GM19468 (cell line): ENCODE results near the gene SEL1L2.
"Not testable (repeated sequence)": the region's sequence is repeated elsewhere in the genome, so short reads cannot be mapped to it uniquely, and the experiment has no call there.

Experiments used
- ATAC-seq: cut with Tn5 transposase; IDR thresholded peaks from one replicate; pipeline ENCODE4 v1.9.1; 2021; ENCODE audit warnings: mild to moderate bottlenecking, moderate library complexity, moderate number of reproducible peaks; ENCODE audit not compliant: unreplicated experiment; ENCODE audit errors: extremely low read depth

SEL1L2 gene

GRCh38 chr20:13990465-13990864 is at the start of gene SEL1L2:
SEL1L2 (minus strand) TSS chr20:13990614; CDS start chr20:13990534, 80 bp downstream.
- no peak for ATAC-seq

- no peak for ATAC-seq
These were observed 46.2 kb upstream of the SEL1L2 start for GRCh38 chr20:14036567-14036966.

DNA sequence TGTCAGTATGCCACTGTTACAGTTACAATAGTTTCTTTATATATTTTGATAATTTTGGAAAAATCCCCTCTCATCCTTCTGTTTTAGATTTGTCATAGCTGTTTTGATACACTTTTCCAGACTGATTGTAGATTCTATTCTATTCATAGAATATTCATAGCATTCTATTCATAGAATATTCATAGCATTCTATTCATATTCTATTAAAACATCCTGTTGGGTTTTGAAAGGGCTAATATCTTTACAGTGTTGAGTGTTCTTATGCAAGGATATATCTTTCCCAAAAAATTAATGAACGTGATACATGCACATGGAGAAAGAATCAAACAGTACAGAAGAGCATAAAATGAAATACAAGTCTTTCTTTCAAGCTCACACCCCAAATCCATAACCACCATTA is 42.9 kb upstream of the SEL1L2 start:
- ATAC-seq, result no peak

DNA sequence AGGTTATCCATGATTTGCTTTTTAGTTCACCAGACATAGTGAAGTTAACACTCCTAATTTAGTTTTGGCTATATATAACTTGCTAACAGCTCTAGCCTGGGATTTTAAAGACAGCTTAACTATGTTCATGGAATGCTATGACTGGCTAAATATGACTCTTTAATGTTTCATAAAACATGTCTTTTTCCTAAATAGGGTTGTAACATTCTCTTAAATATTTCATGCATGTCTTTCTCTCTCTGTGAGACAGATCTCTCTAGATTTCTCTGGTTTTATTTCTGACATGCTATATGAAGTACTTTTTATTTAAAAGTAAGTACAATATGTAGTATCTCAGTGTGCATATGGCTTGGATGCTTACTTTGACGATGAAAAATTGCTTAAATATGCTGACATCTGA is 40.6 kb upstream of the SEL1L2 start:
- ATAC-seq, result no peak

DNA sequence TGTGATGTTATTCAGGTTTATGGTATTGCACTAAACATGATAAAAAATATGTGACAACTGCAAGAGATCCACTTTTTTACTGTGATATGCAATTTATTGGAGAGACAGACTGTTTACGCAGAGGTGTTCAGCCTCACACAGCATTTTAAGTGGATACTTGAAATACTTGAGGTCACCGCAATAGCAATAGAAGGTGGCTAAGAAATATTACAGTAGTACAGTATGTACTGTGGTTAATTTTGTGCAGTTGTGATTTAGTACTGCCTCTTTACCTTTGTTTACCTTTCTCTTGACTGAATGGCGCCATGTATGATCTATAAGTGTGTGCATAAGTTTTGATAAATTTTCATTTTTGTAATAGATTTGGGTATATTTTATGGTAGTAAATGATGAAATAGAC is 22.3 kb upstream of the SEL1L2 start:
- no peak for ATAC-seq

GRCh38 chr20:14009208-14009607 is 18.8 kb upstream of the SEL1L2 start:
- ATAC-seq, result no peak

DNA sequence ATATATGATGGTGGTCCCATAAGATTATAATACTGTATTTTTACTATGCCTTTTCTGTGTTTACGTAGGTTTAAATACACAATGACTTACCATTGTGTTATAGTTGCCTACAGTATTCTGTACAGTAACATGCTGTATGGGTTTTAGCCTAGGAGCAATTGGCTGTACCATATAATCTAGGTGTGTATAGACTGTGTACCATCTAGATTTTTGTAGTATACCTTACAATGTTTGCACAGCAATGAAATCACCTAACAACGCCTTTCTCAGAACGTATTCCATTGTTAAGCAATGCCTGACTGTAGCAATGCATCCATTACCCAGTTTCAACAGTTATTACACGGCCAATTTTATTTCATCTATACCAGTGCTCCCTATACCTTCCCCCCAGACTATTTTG is 15.6 kb upstream of the SEL1L2 start:
- no peak for ATAC-seq

- no peak for ATAC-seq
These were observed 10.5 kb upstream of the SEL1L2 start for GRCh38 chr20:14000917-14001316.

DNA sequence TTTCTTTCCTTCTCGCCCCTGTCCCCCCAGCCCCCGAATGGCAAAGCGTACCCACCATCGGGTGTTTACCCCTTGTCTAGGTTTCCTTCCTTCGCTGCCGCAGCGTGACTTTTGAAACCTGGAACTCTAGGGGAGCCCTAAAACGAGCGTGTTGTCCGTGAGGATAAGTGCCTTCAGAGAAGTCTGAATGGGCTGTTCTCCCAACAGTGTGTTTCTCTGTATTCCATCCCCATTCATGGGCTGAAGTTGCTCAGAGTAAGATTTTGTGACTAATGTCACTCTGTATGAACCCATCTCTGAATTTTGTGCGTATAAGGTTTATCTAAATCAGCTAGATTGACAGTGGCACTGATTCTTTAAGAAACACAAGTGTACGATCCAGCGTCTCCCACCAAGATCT is 5.9 kb upstream of the SEL1L2 start:
- no peak for ATAC-seq

DNA sequence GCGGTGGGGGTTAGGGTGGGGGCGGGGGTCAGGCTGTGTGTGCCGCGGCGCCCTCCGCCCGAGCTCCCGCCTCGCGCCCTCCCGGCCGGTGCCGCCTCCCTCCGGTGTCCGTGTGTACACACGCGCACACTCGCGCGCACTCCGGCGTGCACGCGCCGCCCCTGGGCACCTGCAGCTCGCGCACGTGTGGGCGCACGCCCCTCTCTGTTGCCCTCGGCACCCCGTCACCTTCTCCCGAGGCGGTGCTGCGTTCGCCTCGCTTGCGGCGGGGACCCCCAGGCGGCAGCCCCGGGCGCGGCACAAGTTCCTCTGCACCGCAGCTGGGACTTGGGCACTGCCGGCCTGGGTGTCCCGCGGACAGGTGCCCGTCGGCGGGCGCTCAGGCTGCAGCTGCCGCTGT is 5.4 kb upstream of the SEL1L2 start:
- no peak for ATAC-seq

DNA sequence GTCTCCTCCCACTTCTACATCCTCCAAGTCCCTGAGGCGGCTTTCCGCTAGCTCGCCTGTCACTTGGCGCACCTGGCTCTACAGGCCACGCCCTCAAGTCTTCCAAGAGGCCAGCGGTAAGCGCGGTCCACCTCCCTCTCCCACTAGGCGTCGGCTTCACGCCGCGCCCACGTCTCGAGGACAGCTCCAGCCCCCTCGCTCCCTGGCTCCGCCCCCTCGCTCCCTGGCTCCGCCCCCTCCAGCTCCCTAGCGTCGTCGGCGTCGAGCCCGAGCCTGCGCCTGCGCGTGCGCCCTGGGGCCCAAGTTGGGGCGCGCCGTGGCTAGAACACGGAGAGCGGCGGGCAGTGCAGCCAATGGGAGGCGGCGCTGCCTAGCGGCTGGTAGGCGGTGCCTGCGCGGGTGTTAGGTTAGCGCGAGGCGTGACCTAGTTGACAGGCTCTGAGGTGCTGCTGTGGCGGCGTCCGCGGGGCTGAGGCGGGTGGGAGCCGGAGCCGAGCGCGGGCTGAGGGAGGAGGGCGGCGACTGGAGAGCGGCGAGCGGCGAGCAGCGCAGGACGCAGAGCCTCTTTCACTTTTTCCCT is 4.8 kb upstream of the SEL1L2 start, which contains the start of gene MACROD2:
MACROD2 (plus strand) TSS at position 431 of the 580 bp plus-strand sequence.
- no peak for ATAC-seq

DNA sequence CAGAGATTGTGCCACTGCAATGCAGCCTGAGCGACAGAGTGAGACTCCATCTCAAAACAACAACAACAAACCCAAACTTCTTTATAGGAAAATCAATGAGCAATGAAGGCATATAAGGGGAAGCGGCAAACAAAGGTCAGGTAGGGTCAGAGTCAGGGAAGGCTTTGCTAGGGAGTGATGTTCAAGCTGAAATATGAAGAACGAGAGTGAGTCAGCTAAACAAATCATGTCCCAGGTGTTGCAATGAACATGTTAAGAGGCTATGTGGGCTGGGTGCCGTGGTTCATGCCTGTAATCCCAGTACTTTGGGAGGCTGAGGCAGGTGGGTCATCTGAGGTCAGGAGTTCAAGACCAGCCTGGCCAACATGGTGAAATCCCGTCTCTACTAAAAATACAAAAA is 1.5 kb upstream of the SEL1L2 start:
- ATAC-seq, result not testable (repeated sequence)

DNA sequence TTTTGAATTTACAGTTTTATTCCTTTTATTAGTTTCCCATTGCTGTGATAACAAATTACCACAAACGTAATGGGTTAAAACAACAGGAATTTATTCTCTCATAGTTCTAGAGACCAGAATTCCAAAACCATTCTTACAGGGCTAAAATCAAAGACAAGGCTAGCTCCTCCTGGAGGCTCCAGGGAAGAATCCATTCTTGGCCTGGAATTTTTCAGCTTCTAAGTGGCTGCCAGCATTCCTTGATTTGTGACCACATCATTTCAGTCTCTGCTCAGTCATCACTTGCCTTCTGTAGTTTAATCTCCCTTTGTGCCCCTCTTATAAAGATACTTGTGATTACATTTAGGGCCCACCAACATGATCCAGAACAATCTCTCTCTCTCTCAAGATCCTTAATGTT is 897 bp upstream of the SEL1L2 start:
- no peak for ATAC-seq

DNA sequence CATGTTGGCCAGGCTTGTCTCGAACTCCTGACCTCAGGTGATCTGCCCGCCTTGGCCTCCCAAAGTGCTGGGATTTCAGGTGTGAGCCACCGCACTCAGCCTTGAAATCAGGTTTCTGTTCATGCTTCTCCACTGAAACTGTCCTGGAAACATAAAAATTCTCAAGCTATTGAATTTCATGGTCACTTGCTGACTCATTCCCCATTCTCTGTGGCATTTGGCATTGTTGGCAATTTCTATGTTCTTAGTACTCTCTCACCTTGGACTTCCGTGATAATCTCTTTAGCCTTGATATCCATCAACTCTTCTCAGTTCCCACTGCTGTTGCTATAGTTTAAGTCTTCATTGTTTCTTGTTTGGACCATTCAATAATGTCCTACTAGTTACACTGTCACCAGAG is 6.2 kb downstream of the SEL1L2 start:
- no peak for ATAC-seq

- ATAC-seq, result no peak
These were observed 29.9 kb downstream of the SEL1L2 start for GRCh38 chr20:13960525-13960924.

GRCh38 chr20:13960119-13960518 is 30.3 kb downstream of the SEL1L2 start:
- ATAC-seq, result no peak

GRCh38 chr20:13953227-13953626 is 37.2 kb downstream of the SEL1L2 start:
- no peak for ATAC-seq

- no peak for ATAC-seq
These were observed 42.7 kb downstream of the SEL1L2 start for GRCh38 chr20:13947719-13948118.

DNA sequence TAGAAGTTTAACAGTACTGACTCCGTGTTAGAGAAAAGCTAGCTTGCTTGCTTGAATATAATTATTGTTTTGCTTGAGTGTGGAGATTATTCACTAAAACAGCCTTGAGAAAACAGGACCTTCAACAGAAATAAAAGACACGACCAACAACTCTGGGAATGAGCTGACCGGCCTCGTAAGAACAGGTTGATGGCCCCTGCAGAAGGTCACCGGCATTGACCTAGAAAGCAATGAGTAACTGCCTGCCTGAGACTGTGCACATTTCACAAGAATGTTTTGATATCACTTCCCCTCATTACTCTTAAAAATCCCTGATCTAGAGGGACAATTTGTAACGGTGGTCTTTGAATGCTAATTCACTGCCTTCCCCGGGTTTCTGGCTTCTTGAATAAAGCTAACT is 49.4 kb downstream of the SEL1L2 start:
- ATAC-seq, result no peak

DNA sequence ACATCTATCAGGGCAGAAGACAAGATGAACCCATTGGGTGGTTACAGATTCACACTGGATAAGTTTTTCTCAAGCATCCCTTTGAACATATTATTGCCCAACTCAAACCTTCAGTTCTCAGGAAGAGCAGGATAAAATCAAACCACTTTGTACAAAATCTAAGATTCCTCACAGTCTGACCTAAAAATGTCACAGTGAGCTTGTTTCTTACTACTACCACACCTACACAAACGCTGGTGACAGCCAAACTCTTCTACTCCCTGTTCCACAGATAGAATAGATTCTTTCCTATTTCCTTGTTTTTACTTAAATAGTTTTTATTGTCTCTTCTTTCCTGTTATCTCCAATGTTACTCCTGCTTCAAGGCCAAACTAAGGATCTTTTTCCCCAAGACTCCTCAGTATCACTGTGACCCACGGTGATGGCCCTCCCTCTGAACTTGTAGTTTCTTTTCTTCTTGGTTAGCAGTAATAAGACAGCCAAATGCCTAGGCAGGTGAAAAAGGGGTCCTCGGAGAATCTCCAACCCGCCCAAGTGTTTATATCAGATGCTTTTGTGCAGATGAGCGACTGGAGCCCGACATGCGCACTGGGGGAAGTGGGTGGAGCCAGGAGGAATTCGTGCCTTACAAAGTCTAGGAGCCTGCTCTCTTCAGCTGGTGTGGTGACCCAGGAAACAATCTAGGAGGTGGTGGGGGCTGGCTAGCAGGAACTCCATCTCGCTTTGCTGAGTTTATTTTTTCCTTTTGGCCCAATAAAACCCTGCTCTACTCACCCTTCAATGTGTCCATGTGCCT is 53.4 kb downstream of the SEL1L2 start:
- no peak for ATAC-seq

DNA sequence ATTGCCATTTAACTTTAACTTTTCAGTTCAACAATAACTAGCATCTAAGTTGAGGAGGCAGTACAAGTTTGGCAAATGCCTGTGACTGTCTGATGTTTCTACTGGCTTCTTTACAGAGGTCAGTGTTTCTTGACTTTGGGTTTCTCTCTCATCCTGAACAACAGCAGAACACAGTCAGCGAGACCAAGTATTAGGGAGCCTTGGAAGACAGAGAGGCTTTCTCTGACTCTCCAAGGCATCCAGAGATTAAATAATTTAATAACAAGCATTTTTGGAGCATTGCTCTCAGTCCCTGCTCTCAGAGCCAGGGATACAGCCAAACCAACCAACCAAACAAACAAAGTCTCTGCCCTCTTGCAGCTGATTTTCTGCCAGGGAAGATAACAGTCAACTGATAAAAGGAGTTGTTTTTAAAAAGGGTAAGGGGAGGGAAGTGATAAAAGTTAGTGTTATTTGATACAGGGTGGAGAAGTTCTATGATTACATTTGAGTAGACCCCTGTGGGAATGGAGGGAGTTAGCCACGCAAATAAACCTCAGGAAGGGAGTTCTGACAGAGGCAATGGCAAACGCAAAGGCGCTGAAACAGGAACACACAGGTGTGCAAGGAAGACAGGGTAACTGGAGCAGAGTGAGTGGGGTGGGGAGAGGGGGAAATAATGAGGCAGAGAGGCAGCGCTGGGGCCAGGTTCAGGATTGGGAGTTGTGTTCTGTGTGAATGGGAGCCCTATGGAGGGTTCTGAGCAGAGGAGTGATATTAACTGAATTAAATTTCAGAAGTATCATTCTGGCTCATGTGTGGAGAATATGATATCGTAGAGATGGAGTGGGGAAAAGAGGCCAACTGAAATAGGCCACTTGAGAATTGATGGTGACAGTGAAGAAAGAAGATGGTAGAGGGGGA is 55.2 kb downstream of the SEL1L2 start:
- ATAC-seq, result no peak
